Epithelial cell of esophagus (primary cell): ENCODE data around the gene TNS3.

Experiments
- DNase-seq: peaks from one replicate; pipeline ENCODE4 v3.0.0; 2010; ENCODE audit warnings: low read depth
- H3K4me3 ChIP-seq: 2 replicates; pipeline ENCODE4 v1.5.1; 2011; ENCODE audit warnings: mild to moderate bottlenecking, low read length, control low read depth
- CTCF ChIP-seq: IDR thresholded peaks from 2 replicates; pipeline ENCODE4 v1.5.1; 2011; ENCODE audit warnings: low read depth, mild to moderate bottlenecking, low read length, control low read depth, inconsistent platforms; ENCODE audit not compliant: insufficient read depth; ENCODE audit errors: missing control alignments

TNS3 gene

DNA sequence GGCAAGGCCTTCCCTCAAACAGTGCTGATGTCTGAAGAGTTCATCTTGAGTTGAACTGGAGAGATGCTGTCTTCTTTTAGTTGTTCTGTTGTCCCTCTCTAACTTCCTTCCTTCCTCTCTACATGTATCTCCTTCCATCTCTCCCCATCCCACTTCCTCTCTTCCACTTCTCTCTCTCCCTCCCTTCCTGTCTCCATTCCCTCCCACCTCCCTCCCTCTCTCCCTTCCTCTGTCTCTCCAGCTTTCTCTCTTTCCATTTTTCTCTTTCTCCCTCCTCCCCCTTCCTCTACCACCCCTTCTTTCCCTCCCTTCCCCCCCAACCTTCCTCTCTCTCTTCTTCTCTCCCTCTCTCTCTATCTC is 40.7 kb upstream of the TNS3 start:
- no peak for TF ChIP-seq CTCF
- H3K4me3 ChIP-seq = no peak overlapping the region

GRCh38 chr7:47621979-47622561 is 40.2 kb upstream of the TNS3 start:
- no peak for TF ChIP-seq CTCF

More for the DNA sequence above, 40.7 kb upstream of the TNS3 start:
- DNase-seq = no peak

GRCh38 chr7:47621347-47621746 is 39.4 kb upstream of the TNS3 start:
- TF ChIP-seq CTCF = no peak
- DNase-seq = no peak
- H3K4me3 ChIP-seq = no peak overlapping the region

More at GRCh38 chr7:47621979-47622561, 40.2 kb upstream of the TNS3 start:
- H3K4me3 ChIP-seq = no peak overlapping the region
- no peak for DNase-seq

- no peak overlapping the region for H3K4me3 ChIP-seq
- TF ChIP-seq CTCF = no peak
- DNase-seq = no peak
These were observed 37.9 kb upstream of the TNS3 start for GRCh38 chr7:47619806-47620205.

DNA sequence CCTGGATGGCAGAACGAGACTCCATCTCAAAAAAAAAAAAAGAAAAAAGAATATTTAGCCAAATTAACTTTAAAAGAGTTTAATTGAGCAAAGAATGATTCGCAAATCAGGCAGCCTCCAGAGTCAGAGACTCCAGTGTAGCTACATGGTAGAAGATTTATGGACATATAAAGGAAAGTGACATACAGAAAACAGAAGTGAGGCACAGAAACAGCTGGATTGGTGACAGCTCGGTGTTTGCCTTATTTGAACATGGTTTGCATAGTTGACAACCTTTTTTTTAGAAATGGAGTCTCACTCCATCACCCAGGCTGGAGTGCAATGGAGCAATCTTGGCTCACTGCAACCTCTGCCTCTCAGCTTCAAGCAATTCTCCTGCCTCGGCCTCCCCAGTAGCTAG is 35.2 kb upstream of the TNS3 start:
- DNase-seq = no peak
- no peak overlapping the region for H3K4me3 ChIP-seq
- no peak for TF ChIP-seq CTCF

GRCh38 chr7:47614450-47614849 is 32.5 kb upstream of the TNS3 start:
- DNase-seq = no peak
- no peak for TF ChIP-seq CTCF

GRCh38 chr7:47611045-47611511 is 29.2 kb upstream of the TNS3 start:
- TF ChIP-seq CTCF = no peak
- no peak overlapping the region for H3K4me3 ChIP-seq

More at GRCh38 chr7:47614450-47614849, 32.5 kb upstream of the TNS3 start:
- H3K4me3 ChIP-seq = no peak overlapping the region

More at GRCh38 chr7:47611045-47611511, 29.2 kb upstream of the TNS3 start:
- no peak for DNase-seq
